Measurements from ENCODE around the gene STS. TPM values are rescaled to one million over a fixed set of nuclear protein-coding genes. Genes with fewer than 3 reads are reported as not detected.

Gene STS
- total and polyA plus RNA-seq, 2 experiments from 2014 or later, result 0.44 to 1.7 TPM

DNA sequence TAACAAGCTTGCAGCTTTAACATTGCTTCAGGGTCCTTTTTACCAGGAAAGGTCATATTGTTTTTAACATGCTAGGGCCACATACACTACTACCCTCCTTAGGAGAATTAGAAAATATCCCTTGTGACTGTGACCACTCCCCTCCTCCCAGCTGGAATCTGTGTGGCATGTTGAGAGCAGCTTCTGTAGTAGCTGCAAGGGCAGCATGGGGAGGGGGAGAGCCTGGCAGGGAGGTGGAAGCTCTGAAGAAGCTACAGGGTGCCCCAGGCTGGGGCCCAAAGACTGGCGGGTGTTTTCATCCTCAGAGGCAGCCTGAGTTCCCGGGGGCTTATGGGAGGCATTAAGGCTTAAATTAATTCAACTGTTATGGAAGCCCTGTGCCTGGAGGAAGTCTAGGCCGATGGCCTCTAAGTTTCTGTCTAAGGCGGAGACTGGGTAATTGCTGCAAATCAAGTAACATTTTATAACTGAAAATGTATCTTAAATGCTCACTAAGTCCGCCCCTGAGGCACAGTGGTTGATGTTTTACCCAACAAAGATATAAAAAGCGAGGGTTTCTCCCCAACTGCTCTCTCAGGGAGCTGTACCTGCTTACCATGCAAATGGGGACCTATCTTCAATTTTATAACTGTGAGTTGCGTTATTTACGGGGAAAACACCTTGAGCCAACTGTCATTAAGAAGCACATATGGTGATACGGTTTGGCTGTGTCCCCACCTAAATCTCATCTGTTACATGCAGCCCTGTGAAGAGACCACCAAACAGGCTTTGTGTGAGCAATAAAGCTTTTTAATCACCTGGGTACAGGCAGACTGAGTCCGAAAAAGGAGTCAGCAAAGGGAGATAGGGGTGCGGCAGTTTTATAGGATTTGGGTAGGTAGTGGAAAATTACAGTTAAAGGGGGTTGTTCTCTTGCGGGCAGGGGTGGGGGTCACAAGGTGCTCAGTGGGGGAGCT lies 37.4 kb upstream of the STS start:
- H3K4me3 Mint-ChIP-seq, result no peak overlapping the region

More for the DNA sequence above, 37.4 kb upstream of the STS start:
- TF ChIP-seq JUNB (IDR thresholded peaks at IDR 0.05; ENCODE audit: unreplicated experiment) (no peak), CREB1 (CRISPR knock-in tag; IDR thresholded peaks at IDR 0.05; ENCODE audit: low read depth) (no peak), EZH2phosphoT487 (IDR thresholded peaks at IDR 0.05; ENCODE audit: unreplicated experiment) (no peak), STAT1 (IDR thresholded peaks at IDR 0.05; ENCODE audit: unreplicated experiment) (no peak), POLR2AphosphoS5 (IDR thresholded peaks at IDR 0.05; ENCODE audit: low read depth) (no peak), EZH2 (IDR thresholded peaks at IDR 0.05; ENCODE audit: low read depth, unreplicated experiment) (no peak), NANOG (IDR thresholded peaks at IDR 0.05; ENCODE audit: borderline replicate concordance) (no peak), ZNF114 (CRISPR knock-in tag; IDR thresholded peaks at IDR 0.05) (no peak), CTCF (conservative IDR thresholded peaks at IDR 0.05; ENCODE audit: low read depth in 2 of 2) (no peak), ZNF331 (CRISPR knock-in tag; IDR thresholded peaks at IDR 0.05; ENCODE audit: low read depth) (no peak)
- TF ChIP-seq, protein P1, sequence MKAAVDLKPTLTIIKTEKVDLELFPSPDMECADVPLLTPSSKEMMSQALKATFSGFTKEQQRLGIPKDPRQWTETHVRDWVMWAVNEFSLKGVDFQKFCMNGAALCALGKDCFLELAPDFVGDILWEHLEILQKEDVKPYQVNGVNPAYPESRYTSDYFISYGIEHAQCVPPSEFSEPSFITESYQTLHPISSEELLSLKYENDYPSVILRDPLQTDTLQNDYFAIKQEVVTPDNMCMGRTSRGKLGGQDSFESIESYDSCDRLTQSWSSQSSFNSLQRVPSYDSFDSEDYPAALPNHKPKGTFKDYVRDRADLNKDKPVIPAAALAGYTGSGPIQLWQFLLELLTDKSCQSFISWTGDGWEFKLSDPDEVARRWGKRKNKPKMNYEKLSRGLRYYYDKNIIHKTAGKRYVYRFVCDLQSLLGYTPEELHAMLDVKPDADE (IDR thresholded peaks at IDR 0.05), result no peak
- TF ChIP-seq, protein P2, sequence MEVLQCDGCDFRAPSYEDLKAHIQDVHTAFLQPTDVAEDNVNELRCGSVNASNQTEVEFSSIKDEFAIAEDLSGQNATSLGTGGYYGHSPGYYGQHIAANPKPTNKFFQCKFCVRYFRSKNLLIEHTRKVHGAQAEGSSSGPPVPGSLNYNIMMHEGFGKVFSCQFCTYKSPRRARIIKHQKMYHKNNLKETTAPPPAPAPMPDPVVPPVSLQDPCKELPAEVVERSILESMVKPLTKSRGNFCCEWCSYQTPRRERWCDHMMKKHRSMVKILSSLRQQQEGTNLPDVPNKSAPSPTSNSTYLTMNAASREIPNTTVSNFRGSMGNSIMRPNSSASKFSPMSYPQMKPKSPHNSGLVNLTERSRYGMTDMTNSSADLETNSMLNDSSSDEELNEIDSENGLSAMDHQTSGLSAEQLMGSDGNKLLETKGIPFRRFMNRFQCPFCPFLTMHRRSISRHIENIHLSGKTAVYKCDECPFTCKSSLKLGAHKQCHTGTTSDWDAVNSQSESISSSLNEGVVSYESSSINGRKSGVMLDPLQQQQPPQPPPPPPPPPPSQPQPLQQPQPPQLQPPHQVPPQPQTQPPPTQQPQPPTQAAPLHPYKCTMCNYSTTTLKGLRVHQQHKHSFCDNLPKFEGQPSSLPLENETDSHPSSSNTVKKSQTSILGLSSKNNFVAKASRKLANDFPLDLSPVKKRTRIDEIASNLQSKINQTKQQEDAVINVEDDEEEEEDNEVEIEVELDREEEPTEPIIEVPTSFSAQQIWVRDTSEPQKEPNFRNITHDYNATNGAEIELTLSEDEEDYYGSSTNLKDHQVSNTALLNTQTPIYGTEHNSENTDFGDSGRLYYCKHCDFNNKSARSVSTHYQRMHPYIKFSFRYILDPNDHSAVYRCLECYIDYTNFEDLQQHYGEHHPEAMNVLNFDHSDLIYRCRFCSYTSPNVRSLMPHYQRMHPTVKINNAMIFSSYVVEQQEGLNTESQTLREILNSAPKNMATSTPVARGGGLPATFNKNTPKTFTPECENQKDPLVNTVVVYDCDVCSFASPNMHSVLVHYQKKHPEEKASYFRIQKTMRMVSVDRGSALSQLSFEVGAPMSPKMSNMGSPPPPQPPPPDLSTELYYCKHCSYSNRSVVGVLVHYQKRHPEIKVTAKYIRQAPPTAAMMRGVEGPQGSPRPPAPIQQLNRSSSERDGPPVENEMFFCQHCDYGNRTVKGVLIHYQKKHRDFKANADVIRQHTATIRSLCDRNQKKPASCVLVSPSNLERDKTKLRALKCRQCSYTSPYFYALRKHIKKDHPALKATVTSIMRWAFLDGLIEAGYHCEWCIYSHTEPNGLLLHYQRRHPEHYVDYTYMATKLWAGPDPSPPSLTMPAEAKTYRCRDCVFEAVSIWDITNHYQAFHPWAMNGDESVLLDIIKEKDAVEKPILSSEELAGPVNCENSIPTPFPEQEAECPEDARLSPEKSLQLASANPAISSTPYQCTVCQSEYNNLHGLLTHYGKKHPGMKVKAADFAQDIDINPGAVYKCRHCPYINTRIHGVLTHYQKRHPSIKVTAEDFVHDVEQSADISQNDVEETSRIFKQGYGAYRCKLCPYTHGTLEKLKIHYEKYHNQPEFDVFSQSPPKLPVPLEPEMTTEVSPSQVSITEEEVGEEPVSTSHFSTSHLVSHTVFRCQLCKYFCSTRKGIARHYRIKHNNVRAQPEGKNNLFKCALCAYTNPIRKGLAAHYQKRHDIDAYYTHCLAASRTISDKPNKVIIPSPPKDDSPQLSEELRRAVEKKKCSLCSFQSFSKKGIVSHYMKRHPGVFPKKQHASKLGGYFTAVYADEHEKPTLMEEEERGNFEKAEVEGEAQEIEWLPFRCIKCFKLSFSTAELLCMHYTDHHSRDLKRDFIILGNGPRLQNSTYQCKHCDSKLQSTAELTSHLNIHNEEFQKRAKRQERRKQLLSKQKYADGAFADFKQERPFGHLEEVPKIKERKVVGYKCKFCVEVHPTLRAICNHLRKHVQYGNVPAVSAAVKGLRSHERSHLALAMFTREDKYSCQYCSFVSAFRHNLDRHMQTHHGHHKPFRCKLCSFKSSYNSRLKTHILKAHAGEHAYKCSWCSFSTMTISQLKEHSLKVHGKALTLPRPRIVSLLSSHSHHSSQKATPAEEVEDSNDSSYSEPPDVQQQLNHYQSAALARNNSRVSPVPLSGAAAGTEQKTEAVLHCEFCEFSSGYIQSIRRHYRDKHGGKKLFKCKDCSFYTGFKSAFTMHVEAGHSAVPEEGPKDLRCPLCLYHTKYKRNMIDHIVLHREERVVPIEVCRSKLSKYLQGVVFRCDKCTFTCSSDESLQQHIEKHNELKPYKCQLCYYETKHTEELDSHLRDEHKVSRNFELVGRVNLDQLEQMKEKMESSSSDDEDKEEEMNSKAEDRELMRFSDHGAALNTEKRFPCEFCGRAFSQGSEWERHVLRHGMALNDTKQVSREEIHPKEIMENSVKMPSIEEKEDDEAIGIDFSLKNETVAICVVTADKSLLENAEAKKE (CRISPR knock-in tag; IDR thresholded peaks at IDR 0.05), result no peak
- TF ChIP-seq, protein P3, sequence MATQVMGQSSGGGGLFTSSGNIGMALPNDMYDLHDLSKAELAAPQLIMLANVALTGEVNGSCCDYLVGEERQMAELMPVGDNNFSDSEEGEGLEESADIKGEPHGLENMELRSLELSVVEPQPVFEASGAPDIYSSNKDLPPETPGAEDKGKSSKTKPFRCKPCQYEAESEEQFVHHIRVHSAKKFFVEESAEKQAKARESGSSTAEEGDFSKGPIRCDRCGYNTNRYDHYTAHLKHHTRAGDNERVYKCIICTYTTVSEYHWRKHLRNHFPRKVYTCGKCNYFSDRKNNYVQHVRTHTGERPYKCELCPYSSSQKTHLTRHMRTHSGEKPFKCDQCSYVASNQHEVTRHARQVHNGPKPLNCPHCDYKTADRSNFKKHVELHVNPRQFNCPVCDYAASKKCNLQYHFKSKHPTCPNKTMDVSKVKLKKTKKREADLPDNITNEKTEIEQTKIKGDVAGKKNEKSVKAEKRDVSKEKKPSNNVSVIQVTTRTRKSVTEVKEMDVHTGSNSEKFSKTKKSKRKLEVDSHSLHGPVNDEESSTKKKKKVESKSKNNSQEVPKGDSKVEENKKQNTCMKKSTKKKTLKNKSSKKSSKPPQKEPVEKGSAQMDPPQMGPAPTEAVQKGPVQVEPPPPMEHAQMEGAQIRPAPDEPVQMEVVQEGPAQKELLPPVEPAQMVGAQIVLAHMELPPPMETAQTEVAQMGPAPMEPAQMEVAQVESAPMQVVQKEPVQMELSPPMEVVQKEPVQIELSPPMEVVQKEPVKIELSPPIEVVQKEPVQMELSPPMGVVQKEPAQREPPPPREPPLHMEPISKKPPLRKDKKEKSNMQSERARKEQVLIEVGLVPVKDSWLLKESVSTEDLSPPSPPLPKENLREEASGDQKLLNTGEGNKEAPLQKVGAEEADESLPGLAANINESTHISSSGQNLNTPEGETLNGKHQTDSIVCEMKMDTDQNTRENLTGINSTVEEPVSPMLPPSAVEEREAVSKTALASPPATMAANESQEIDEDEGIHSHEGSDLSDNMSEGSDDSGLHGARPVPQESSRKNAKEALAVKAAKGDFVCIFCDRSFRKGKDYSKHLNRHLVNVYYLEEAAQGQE (IDR thresholded peaks at IDR 0.05; ENCODE audit: unreplicated experiment), result no peak
- Histone ChIP-seq H3K9me2 (ENCODE audit: insufficient read depth) (no peaks in the 10 kb centered on the region), H3K79me2 (replicated peaks; ENCODE audit: insufficient read depth) (no peaks in the 10 kb centered on the region), H3K4me1 (ENCODE audit: insufficient read depth) (peaks cover 11% of the 10 kb centered on the region; the same call in 1 of the 2 replicates), H2AFZ (no peak overlapping the region), H4K20me1 (replicated peaks; ENCODE audit: insufficient read depth) (no peaks in the 10 kb centered on the region), H3K4me3 (no peak overlapping the region), H3K4me2 (0 out of 2 replicates have a peak overlapping the region, but pooled peaks have one; percentile 38), H3F3A (replicated peaks; ENCODE audit: low read depth) (no peaks in the 10 kb centered on the region), H3K36me3 (ENCODE audit: insufficient read depth) (no peaks in the 10 kb centered on the region), H3K27ac (ENCODE audit: low read depth) (no peak overlapping the region), H3K27me3 (ENCODE audit: insufficient read depth) (no peaks in the 10 kb centered on the region)
- H3K9me3 Mint-ChIP-seq, result no peaks in the 10 kb centered on the region; the same call in 2 of the 3 replicates
- peaks cover 5% of the 10 kb centered on the region; the same call in 1 of the 3 replicates for H3K36me3 Mint-ChIP-seq (ENCODE audit: low read depth)
- no peak for DNase-seq (ENCODE audit: low spot score)
- H3K4me1 Mint-ChIP-seq, result peaks cover 21% of the 10 kb centered on the region
- H3K27me3 Mint-ChIP-seq (ENCODE audit: insufficient read depth, low read depth, poor library complexity), result peaks cover 3% of the 10 kb centered on the region
- peak; percentile 62 for ATAC-seq
- peak overlapping the region; percentile 46; the same call in 1 of the 2 replicates for H3K27ac Mint-ChIP-seq

Measured in GM23338 (cell line).